Fibroblast of skin of scalp (primary cell): ENCODE data around the gene TRIP10.
"Not testable (repeated sequence)": the region's sequence is repeated elsewhere in the genome, so short reads cannot be mapped to it uniquely, and the experiment has no call there.

Source experiments
- DNase-seq: peaks from one replicate; pipeline ENCODE4 v3.0.0-alpha.2; 2013

The TRIP10 gene

DNA sequence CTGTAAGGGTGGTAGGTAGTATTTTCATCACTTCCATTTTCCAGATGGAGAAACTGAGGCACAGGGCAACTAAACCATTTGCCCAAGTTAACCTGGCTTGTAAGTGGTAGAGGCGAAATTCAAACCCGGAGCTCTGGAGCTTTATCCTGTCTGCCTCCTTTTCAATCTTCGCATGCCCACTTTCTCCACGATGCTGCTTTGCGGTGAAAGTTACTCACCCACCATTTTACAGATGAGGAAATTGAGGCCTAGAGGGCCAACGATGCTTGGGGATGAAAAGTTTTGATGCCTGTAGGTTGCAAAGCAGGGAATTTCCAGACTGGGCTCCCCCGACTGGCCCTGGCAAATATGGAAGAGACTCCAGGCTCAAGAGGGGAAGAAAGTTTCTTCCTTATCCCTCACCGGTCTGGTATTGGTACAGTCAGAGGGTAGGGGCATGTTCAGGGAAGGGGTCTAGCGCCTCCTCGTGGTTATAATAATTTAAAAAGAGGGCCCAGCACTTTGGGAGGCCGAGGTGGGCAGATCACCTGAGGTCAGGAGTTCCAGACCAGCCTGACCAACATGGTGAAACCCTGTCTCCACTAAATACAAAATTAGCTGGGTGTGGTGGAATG is 29.6 kb downstream of the TRIP10 start:
- peak; percentile 15 for DNase-seq

DNA sequence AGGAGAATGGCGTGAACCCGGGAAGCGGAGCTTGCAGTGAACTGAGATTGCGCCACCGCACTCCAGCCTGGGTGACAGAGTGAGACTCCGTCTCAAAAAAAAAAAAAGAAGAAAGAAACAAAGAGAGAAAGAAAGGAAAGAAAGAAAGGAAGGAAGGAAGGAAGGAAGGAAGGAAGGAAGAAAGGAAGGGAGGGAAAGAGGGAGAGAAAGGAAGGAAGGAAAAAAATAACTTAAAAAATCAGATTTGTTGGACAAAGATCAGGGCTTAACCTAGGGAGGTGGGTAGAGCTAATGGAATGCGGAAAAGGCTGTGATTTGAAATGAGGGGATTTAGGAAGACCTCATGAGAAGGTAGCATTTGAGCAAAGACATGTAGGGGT is 32.2 kb downstream of the TRIP10 start:
- DNase-seq, result not testable (repeated sequence)

- DNase-seq, result no peak
These were observed 32.8 kb downstream of the TRIP10 start, which contains the start of gene VAV1 for GRCh38 chr19:6772028-6772865. VAV1 (plus strand) TSS chr19:6772708; CDS start chr19:6772808, 100 bp downstream.

DNA sequence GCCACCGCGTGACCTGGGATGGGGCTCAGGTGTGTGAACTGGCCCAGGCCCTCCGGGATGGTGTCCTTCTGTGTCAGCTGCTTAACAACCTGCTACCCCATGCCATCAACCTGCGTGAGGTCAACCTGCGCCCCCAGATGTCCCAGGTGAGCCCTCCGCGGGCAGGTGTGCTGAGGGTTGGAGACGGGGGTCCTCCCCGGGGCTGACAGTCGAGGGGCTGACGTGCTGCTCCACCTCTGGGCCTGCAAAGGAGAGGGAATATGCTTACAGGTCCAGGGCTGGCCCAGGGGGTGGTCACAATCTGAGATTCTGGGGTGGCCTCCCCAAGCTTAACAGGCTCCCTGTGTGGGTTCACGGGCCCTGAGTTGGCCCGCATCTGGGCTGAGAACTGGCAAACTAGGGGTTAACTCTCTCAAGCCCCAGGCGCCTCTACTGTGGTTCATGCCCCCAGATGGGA is 33.4 kb downstream of the TRIP10 start:
- DNase-seq, result no peak

- no peak for DNase-seq
These were observed 33.9 kb downstream of the TRIP10 start for GRCh38 chr19:6773323-6773931.

GRCh38 chr19:6774821-6775707 is 35.6 kb downstream of the TRIP10 start:
- no peak for DNase-seq

GRCh38 chr19:6776045-6776444 is 36.6 kb downstream of the TRIP10 start:
- DNase-seq, result not testable (repeated sequence)

- DNase-seq, result no peak
These were observed 37.5 kb downstream of the TRIP10 start for GRCh38 chr19:6776999-6777398.

GRCh38 chr19:6777434-6777833 is 38.0 kb downstream of the TRIP10 start:
- no peak for DNase-seq

DNA sequence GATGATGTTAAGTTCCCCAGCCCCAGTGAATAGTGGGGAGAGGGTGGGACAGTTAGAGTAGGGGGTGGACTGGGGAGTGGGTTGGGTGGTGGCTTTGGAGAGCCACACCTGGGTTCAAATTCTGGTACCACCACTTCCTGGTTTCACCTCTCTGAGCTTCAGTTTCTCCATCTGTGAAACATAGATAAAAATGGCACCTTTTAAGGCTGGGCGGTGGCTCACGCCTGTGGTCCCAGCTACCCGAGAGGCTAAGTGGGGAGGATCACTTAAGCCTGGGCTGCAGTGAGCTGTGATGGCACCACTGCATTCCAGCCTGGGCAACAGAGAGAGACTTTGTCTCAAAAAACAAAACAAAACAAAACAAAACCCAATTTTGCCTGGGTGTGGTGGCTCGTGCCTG is 38.9 kb downstream of the TRIP10 start:
- no peak for DNase-seq

GRCh38 chr19:6779206-6779605 is 39.7 kb downstream of the TRIP10 start:
- no peak for DNase-seq

- no peak for DNase-seq
These were observed 47.9 kb downstream of the TRIP10 start for GRCh38 chr19:6787393-6787792.

- DNase-seq, result no peak
These were observed 49.4 kb downstream of the TRIP10 start for GRCh38 chr19:6788896-6789295.

GRCh38 chr19:6790194-6791128 is 51.0 kb downstream of the TRIP10 start:
- DNase-seq, result no peak

GRCh38 chr19:6791237-6791636 is 51.8 kb downstream of the TRIP10 start:
- DNase-seq, result no peak

DNA sequence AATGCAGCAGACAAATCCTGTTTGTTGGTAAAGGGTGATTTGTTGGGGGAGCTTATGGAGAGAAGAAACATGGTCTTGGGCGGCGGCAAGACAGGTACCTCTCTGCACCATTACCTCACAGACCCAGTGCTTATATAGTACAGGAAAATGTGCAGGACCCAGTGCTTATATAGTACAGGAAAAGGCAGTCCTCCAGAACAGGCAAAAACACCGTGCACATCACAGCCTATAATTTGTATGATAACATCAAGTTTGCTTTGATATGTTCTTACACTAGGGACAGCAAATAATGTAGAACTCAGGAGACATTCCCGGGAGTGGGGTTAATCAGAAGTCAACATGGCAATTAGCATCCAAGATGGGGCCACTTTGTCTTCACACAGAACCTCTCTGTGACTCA is 53.9 kb downstream of the TRIP10 start:
- no peak for DNase-seq

DNA sequence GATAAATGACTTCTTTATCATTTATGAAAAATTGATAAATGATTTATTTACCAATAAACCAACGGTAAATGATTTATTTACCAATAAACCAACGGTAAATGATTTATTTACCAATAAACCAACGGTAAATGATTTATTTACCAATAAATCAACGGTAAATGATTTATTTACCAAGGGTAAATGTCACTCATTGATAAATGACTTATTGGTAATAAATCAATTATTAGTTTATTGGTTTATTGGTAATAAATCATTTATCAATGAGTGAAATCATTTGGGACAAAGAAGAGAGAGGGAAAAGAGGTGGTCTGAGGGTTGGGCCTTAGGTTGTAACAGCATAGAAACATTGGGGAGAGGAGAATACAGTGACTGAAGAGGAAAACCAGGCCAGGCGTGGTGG is 54.5 kb downstream of the TRIP10 start:
- no peak for DNase-seq

DNA sequence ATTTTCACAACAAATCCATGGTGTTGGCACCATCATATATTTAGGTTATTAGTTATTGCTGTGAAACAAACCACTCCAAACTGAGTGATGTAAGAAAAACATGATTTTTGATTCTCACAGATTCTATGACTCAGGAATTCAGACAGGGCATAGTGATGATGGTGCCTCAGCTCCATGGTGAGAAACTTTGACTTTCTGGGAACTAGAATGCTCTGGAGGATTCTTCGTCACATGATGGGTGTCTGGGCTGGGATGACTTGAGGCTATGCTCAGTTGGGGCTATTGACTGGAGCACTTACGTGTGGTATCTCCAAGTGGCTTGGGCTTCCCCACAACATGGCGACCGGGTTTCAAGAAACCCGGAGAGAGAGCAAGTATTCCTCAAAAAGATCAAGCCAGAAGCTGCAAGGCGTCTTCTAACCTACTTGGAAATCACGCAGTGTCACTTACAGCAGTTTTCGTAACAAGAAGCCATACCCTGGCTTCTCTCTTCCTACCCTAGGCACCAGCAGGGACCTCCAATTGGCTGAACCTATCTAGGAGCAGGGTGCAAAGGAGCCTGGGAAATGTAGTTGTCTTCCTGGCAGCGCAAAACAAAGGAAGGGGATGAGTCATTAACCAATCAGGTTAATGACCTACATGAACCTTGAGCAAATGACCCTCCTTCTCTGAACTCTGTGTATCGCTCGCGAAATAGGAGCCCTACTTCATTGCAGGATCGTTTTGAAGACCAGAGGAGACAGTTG is 55.4 kb downstream of the TRIP10 start:
- no peak for DNase-seq

GRCh38 chr19:6796278-6796677 is 56.8 kb downstream of the TRIP10 start:
- DNase-seq, result no peak

GRCh38 chr19:6797646-6798045 is 58.2 kb downstream of the TRIP10 start:
- DNase-seq, result no peak
